ENCODE measurements around the gene DNM1L. TPM values are rescaled to one million over a fixed set of nuclear protein-coding genes. Genes with fewer than 3 reads are reported as not detected.

The DNM1L gene
- polyA plus RNA-seq, 1 of the 3 experiments (the other 2 are of a cell fraction) = 26.6 TPM

DNA sequence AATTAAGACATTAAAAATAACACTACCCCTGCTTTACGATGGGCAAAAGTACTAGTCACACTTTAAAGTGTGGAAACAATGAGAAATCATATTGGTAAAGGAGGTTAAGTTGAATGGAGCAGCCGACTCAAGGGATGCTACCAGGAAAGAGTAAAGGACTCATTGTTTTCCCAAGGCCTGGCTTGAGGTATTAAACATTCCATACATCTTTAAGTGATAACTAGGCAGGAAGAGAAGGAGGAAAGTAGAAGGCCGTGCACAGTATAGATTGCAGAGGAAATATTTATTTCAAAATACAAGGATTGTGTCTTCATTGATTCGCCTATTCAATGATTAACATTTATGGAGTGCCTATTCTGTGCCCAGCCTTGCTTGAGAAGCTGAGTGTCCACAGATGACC lies 97.2 kb downstream of the DNM1L start:
- WGBS (ENCODE audit: low lambda C conversion rate) = 40% methylated on average over 4 of the region's 4 CpGs
- H3F3A ChIP-seq (replicated peaks; ENCODE audit: insufficient read depth) = no peaks in the 10 kb centered on the region
- H3K9me2 ChIP-seq = no peaks in the 10 kb centered on the region
- no peaks in the 10 kb centered on the region for H3K36me3 ChIP-seq (replicated peaks in 1 of 2; ENCODE audit: control insufficient read depth in 1 of 2, insufficient read depth in 2 of 2, low read length in 1 of 2)
- H3K27me3 ChIP-seq (ENCODE audit: insufficient read depth) = no peaks in the 10 kb centered on the region
- no peak overlapping the region for H3K4me2 ChIP-seq
- no peak for DNase-seq
- no peak overlapping the region for H3K27ac ChIP-seq (ENCODE audit: low read depth in 2 of 2, low read length in 1 of 2)
- CTCF ChIA-PET = no interaction called here
- no peaks in the 10 kb centered on the region for H3K9me3 ChIP-seq
- no peak overlapping the region for H3K4me3 ChIP-seq (ENCODE audit: low read depth in 2 of 2, low read length in 1 of 2)
- POLR2A ChIA-PET = no interaction called here
- TF ChIP-seq, protein P1, sequence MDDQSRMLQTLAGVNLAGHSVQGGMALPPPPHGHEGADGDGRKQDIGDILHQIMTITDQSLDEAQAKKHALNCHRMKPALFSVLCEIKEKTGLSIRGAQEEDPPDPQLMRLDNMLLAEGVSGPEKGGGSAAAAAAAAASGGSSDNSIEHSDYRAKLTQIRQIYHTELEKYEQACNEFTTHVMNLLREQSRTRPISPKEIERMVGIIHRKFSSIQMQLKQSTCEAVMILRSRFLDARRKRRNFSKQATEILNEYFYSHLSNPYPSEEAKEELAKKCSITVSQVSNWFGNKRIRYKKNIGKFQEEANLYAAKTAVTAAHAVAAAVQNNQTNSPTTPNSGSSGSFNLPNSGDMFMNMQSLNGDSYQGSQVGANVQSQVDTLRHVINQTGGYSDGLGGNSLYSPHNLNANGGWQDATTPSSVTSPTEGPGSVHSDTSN (IDR thresholded peaks at IDR 0.05) = no peak
- TF ChIP-seq TEAD4 (IDR thresholded peaks at IDR 0.05; ENCODE audit: borderline replicate concordance, insufficient read depth) = no peak
- TF ChIP-seq GABPA (IDR thresholded peaks at IDR 0.05; ENCODE audit: low read depth) = no peak
- H2AFZ ChIP-seq (ENCODE audit: low read depth) = no peak overlapping the region
- no peaks in the 10 kb centered on the region for H3K79me2 ChIP-seq (ENCODE audit: insufficient read depth)
- H4K20me1 ChIP-seq (ENCODE audit: insufficient read depth) = no peaks in the 10 kb centered on the region
- H3K9ac ChIP-seq = no peak overlapping the region
- H3K4me1 ChIP-seq (ENCODE audit: control insufficient read depth in 1 of 2, insufficient read depth in 2 of 2, low read depth in 1 of 2, low read length in 1 of 2) = no peaks in the 10 kb centered on the region

DNA sequence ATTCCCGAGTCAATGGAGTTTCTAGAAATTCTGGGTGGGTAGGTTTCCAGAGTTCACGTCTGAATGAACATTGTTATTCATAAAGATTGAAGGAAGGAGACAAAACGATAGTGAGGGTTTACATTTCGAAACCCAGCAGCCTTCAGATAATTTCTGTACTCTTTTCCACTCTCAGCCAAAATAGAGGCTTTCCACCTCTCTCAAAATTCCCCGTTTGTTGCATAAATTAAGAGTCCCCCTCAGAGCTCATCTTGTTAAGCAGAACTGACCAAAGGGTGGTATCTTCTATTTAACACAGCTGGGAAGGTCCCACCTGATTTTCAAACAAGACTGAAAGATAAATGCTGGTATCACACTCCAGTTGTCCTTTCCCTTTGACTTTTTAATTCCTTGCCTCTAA lies 98.1 kb downstream of the DNM1L start:
- H3K4me1 ChIP-seq (ENCODE audit: control insufficient read depth in 1 of 2, insufficient read depth in 2 of 2, low read depth in 1 of 2, low read length in 1 of 2) = no peaks in the 10 kb centered on the region
- no peaks in the 10 kb centered on the region for H3K79me2 ChIP-seq (ENCODE audit: insufficient read depth)
- H3K9me3 ChIP-seq = no peaks in the 10 kb centered on the region
- ChIA-PET CTCF (no interaction called here), POLR2A (no interaction called here)
- no peak overlapping the region for H2AFZ ChIP-seq (ENCODE audit: low read depth)
- no peak overlapping the region for H3K27ac ChIP-seq (ENCODE audit: low read depth in 2 of 2, low read length in 1 of 2)
- 30% methylated on average over 5 of the region's 5 CpGs for WGBS (ENCODE audit: low lambda C conversion rate)
- H3K9ac ChIP-seq = no peak overlapping the region
- no peak for DNase-seq
- H3K9me2 ChIP-seq = no peaks in the 10 kb centered on the region
- no peaks in the 10 kb centered on the region for H4K20me1 ChIP-seq (ENCODE audit: insufficient read depth)
- H3F3A ChIP-seq (replicated peaks; ENCODE audit: insufficient read depth) = no peaks in the 10 kb centered on the region
- no peaks in the 10 kb centered on the region for H3K36me3 ChIP-seq (replicated peaks in 1 of 2; ENCODE audit: control insufficient read depth in 1 of 2, insufficient read depth in 2 of 2, low read length in 1 of 2)
- no peak for TF ChIP-seq JUND (IDR thresholded peaks at IDR 0.05)
- TF ChIP-seq TEAD4 (IDR thresholded peaks at IDR 0.05; ENCODE audit: borderline replicate concordance, insufficient read depth) = no peak
- no peak for TF ChIP-seq EP300 (IDR thresholded peaks at IDR 0.05; ENCODE audit: borderline replicate concordance in 1 of 2, low read depth in 1 of 2, low read length in 1 of 2)
- TF ChIP-seq POLR2AphosphoS5 (IDR thresholded peaks at IDR 0.05; ENCODE audit: low read depth, low read length) = no peak
- TF ChIP-seq, protein P2, sequence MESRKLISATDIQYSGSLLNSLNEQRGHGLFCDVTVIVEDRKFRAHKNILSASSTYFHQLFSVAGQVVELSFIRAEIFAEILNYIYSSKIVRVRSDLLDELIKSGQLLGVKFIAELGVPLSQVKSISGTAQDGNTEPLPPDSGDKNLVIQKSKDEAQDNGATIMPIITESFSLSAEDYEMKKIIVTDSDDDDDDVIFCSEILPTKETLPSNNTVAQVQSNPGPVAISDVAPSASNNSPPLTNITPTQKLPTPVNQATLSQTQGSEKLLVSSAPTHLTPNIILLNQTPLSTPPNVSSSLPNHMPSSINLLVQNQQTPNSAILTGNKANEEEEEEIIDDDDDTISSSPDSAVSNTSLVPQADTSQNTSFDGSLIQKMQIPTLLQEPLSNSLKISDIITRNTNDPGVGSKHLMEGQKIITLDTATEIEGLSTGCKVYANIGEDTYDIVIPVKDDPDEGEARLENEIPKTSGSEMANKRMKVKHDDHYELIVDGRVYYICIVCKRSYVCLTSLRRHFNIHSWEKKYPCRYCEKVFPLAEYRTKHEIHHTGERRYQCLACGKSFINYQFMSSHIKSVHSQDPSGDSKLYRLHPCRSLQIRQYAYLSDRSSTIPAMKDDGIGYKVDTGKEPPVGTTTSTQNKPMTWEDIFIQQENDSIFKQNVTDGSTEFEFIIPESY (IDR thresholded peaks at IDR 0.05; ENCODE audit: borderline replicate concordance, low read depth) = no peak
- TF ChIP-seq, protein P3, sequence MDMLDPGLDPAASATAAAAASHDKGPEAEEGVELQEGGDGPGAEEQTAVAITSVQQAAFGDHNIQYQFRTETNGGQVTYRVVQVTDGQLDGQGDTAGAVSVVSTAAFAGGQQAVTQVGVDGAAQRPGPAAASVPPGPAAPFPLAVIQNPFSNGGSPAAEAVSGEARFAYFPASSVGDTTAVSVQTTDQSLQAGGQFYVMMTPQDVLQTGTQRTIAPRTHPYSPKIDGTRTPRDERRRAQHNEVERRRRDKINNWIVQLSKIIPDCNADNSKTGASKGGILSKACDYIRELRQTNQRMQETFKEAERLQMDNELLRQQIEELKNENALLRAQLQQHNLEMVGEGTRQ (IDR thresholded peaks at IDR 0.05; ENCODE audit: borderline replicate concordance, low read depth, low read length) = no peak
- no peak for TF ChIP-seq FOXM1 (IDR thresholded peaks at IDR 0.05; ENCODE audit: low read depth)
- no peak for TF ChIP-seq FOXJ3 (CRISPR knock-in tag; IDR thresholded peaks at IDR 0.05)
- no peak for TF ChIP-seq NRF1 (IDR thresholded peaks at IDR 0.05; ENCODE audit: low read depth, low read length)
- TF ChIP-seq, protein P4, sequence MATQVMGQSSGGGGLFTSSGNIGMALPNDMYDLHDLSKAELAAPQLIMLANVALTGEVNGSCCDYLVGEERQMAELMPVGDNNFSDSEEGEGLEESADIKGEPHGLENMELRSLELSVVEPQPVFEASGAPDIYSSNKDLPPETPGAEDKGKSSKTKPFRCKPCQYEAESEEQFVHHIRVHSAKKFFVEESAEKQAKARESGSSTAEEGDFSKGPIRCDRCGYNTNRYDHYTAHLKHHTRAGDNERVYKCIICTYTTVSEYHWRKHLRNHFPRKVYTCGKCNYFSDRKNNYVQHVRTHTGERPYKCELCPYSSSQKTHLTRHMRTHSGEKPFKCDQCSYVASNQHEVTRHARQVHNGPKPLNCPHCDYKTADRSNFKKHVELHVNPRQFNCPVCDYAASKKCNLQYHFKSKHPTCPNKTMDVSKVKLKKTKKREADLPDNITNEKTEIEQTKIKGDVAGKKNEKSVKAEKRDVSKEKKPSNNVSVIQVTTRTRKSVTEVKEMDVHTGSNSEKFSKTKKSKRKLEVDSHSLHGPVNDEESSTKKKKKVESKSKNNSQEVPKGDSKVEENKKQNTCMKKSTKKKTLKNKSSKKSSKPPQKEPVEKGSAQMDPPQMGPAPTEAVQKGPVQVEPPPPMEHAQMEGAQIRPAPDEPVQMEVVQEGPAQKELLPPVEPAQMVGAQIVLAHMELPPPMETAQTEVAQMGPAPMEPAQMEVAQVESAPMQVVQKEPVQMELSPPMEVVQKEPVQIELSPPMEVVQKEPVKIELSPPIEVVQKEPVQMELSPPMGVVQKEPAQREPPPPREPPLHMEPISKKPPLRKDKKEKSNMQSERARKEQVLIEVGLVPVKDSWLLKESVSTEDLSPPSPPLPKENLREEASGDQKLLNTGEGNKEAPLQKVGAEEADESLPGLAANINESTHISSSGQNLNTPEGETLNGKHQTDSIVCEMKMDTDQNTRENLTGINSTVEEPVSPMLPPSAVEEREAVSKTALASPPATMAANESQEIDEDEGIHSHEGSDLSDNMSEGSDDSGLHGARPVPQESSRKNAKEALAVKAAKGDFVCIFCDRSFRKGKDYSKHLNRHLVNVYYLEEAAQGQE (IDR thresholded peaks at IDR 0.05; ENCODE audit: low read depth, low read length) = no peak
- no peak for TF ChIP-seq MXI1 (IDR thresholded peaks at IDR 0.05; ENCODE audit: low read depth, low read length)
- TF ChIP-seq ELF1 (IDR thresholded peaks at IDR 0.05) = no peak
- TF ChIP-seq CHD2 (IDR thresholded peaks at IDR 0.05; ENCODE audit: low read length, partially characterized antibody) = no peak
- TF ChIP-seq MEF2A (IDR thresholded peaks at IDR 0.05; ENCODE audit: borderline replicate concordance, low read depth) = no peak
- TF ChIP-seq, protein P5, sequence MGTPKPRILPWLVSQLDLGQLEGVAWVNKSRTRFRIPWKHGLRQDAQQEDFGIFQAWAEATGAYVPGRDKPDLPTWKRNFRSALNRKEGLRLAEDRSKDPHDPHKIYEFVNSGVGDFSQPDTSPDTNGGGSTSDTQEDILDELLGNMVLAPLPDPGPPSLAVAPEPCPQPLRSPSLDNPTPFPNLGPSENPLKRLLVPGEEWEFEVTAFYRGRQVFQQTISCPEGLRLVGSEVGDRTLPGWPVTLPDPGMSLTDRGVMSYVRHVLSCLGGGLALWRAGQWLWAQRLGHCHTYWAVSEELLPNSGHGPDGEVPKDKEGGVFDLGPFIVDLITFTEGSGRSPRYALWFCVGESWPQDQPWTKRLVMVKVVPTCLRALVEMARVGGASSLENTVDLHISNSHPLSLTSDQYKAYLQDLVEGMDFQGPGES (IDR thresholded peaks at IDR 0.05; ENCODE audit: low read depth, low read length) = no peak
- no peak for TF ChIP-seq TCF12 (IDR thresholded peaks at IDR 0.05)
- no peak for TF ChIP-seq RFX5 (IDR thresholded peaks at IDR 0.05; ENCODE audit: low read length)
- no peaks in the 10 kb centered on the region for H3K27me3 ChIP-seq (ENCODE audit: insufficient read depth)
- H3K4me3 ChIP-seq (ENCODE audit: low read depth in 2 of 2, low read length in 1 of 2) = no peak overlapping the region
- no peak overlapping the region for H3K4me2 ChIP-seq

Measured in SK-N-SH (cell line).